OCI-LY3 (cell line): ENCODE data around the gene NUBP2.

Source experiments
- EZH2phosphoT487 ChIP-seq: fragments of 200-600 bp; shearing (Covaris generic); IDR thresholded peaks from 2 replicates; pipeline ENCODE4 v1.6.1; 2018; ENCODE audit warnings: antibody characterized with exemption, mixed run types, low read depth
- TF ChIP-seq, protein P1 (sequence below): fragments of 200-600, 300-600 bp; sonication (generic); IDR thresholded peaks from 2 replicates; pipeline ENCODE4 v1.5.1; 2014; ENCODE audit warnings: antibody characterized with exemption, low read length, low read depth

DNA sequence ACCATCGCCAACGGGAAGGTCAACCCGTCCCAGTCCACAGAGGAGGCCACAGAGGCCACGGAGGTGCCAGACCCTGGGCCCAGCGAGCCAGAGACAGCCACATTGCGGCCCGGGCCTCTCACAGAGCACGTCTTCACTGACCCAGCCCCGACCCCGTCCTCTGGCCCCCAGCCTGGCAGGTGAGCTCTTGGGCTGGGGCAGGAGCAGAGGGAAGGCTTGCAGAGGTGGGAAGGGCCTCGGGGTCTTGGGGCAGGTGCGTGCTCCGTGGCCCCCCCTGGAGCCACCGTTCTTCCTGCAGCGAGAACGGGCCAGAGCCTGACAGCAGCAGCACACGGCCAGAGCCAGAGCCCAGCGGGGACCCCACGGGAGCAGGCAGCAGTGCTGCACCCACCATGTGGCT lies 16.5 kb upstream of the NUBP2 start:
- TF ChIP-seq, protein P1, sequence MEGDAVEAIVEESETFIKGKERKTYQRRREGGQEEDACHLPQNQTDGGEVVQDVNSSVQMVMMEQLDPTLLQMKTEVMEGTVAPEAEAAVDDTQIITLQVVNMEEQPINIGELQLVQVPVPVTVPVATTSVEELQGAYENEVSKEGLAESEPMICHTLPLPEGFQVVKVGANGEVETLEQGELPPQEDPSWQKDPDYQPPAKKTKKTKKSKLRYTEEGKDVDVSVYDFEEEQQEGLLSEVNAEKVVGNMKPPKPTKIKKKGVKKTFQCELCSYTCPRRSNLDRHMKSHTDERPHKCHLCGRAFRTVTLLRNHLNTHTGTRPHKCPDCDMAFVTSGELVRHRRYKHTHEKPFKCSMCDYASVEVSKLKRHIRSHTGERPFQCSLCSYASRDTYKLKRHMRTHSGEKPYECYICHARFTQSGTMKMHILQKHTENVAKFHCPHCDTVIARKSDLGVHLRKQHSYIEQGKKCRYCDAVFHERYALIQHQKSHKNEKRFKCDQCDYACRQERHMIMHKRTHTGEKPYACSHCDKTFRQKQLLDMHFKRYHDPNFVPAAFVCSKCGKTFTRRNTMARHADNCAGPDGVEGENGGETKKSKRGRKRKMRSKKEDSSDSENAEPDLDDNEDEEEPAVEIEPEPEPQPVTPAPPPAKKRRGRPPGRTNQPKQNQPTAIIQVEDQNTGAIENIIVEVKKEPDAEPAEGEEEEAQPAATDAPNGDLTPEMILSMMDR, result no peak
- TF ChIP-seq EZH2phosphoT487, result no peak
